Measurements from ENCODE around the gene MAD1L1. TPM values are rescaled to one million over a fixed set of nuclear protein-coding genes. Genes with fewer than 3 reads are reported as not detected.

The MAD1L1 gene
- total RNA-seq, 1 experiment from 2014 or later: 50.8 TPM

GRCh38 chr7:1992554-1992953 lies 240.2 kb downstream of the MAD1L1 start:
- Histone ChIP-seq H2AFZ (no peak overlapping the region), H3K9me3 (ENCODE audit: insufficient read depth, low read depth) (no peaks in the 10 kb centered on the region), H3K36me3 (ENCODE audit: low read depth) (no peaks in the 10 kb centered on the region), H3F3A (ENCODE audit: insufficient read depth, low read depth) (no peaks in the 10 kb centered on the region), H3K4me1 (replicated peaks; ENCODE audit: insufficient read depth) (no peaks in the 10 kb centered on the region), H3K4me3 (no peak overlapping the region), H4K20me1 (ENCODE audit: insufficient read depth) (no peaks in the 10 kb centered on the region), H3K27me3 (ENCODE audit: insufficient read depth, low read depth) (no peaks in the 10 kb centered on the region), H3K27ac (no peak overlapping the region), H3K4me2 (no peak overlapping the region), H3K9me2 (ENCODE audit: insufficient read depth) (no peaks in the 10 kb centered on the region), H3K79me2 (ENCODE audit: low read depth) (no peaks in the 10 kb centered on the region)
- intact Hi-C loops (cut with micrococcal nuclease; ENCODE audit: unreplicated experiment): no loop called here
- TF ChIP-seq, protein P1, sequence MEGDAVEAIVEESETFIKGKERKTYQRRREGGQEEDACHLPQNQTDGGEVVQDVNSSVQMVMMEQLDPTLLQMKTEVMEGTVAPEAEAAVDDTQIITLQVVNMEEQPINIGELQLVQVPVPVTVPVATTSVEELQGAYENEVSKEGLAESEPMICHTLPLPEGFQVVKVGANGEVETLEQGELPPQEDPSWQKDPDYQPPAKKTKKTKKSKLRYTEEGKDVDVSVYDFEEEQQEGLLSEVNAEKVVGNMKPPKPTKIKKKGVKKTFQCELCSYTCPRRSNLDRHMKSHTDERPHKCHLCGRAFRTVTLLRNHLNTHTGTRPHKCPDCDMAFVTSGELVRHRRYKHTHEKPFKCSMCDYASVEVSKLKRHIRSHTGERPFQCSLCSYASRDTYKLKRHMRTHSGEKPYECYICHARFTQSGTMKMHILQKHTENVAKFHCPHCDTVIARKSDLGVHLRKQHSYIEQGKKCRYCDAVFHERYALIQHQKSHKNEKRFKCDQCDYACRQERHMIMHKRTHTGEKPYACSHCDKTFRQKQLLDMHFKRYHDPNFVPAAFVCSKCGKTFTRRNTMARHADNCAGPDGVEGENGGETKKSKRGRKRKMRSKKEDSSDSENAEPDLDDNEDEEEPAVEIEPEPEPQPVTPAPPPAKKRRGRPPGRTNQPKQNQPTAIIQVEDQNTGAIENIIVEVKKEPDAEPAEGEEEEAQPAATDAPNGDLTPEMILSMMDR (conservative IDR thresholded peaks at IDR 0.05): no peak
- no peak for DNase-seq
- POLR2A ChIA-PET (ENCODE audit: unreplicated experiment): no interaction called here
- BruUV-seq (replicated peaks): no TSS peak
- CTCF ChIA-PET: no interaction called here

- no peak overlapping the region for H3K27ac ChIP-seq
- H3F3A ChIP-seq (ENCODE audit: insufficient read depth, low read depth): no peaks in the 10 kb centered on the region
- no peak for DNase-seq
- H3K79me2 ChIP-seq (ENCODE audit: low read depth): no peaks in the 10 kb centered on the region
- H3K4me3 ChIP-seq: no peak overlapping the region
- intact Hi-C loops (cut with micrococcal nuclease; ENCODE audit: unreplicated experiment): no loop called here
- peaks cover 5% of the 10 kb centered on the region; the same call in 1 of the 2 replicates for H4K20me1 ChIP-seq (ENCODE audit: insufficient read depth)
- no peaks in the 10 kb centered on the region for H3K9me3 ChIP-seq (ENCODE audit: insufficient read depth, low read depth)
- ChIA-PET POLR2A (ENCODE audit: unreplicated experiment) (no interaction called here), CTCF (no interaction called here)
- H2AFZ ChIP-seq: no peak overlapping the region
- TF ChIP-seq, protein P1 (conservative IDR thresholded peaks at IDR 0.05): no peak
- no peak for TF ChIP-seq EZH2 (IDR thresholded peaks at IDR 0.05; ENCODE audit: low read depth)
- H3K9me2 ChIP-seq (ENCODE audit: insufficient read depth): no peaks in the 10 kb centered on the region
- BruUV-seq (replicated peaks): no TSS peak
- no peak overlapping the region for H3K4me2 ChIP-seq
- H3K4me1 ChIP-seq (replicated peaks; ENCODE audit: insufficient read depth): no peaks in the 10 kb centered on the region
- no peaks in the 10 kb centered on the region for H3K27me3 ChIP-seq (ENCODE audit: insufficient read depth, low read depth)
- H3K36me3 ChIP-seq (ENCODE audit: low read depth): no peaks in the 10 kb centered on the region
Measured at GRCh38 chr7:1990001-1990670, 242.6 kb downstream of the MAD1L1 start.

DNA sequence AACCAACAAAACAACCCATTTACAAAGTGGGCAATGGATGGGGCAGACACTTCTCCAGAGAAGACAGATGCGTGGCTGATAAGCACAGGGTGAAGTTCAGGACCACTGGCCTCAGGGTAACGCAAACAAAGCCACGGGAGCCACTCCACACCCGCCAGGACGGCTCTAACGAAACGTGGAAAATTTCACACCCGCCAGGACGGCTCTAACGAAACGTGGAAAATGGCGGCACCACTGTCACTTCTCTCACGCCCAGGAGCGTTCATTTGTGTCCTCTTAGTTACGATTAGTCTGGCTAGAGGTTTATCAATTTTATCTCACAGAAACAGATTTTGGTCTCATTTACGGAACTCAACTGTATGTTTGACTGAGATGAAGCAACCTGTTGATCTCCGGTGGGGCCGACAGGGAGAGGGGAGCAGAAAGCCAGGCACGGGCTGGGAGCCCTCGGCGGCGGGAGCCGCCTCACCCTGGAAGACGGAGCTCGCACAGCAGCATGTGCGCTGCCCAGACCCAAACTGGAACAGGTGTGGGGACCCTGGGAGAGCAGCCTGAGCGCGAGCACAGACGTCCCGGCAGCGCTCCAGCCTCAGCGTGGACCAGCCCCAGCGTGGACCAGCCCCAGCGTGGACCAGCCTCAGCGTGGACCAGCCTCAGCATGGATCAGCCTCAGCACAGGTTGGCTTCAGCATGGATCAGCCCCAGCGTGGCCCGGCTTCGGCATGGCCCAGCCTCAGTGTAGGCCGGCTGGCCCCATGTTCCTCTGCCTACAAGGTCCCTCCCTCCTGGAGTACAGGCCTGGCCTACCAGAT lies 243.5 kb downstream of the MAD1L1 start:
- no peak for DNase-seq
- H3K4me1 ChIP-seq (replicated peaks; ENCODE audit: insufficient read depth): no peaks in the 10 kb centered on the region
- H3K36me3 ChIP-seq (ENCODE audit: low read depth): no peaks in the 10 kb centered on the region
- ChIA-PET POLR2A (ENCODE audit: unreplicated experiment) (no interaction called here), CTCF (no interaction called here)
- no peak overlapping the region for H3K4me3 ChIP-seq
- no TSS peak for BruUV-seq (replicated peaks)
- H3K4me2 ChIP-seq: no peak overlapping the region
- no peaks in the 10 kb centered on the region for H3K27me3 ChIP-seq (ENCODE audit: insufficient read depth, low read depth)
- H3K79me2 ChIP-seq (ENCODE audit: low read depth): no peaks in the 10 kb centered on the region
- peaks cover 5% of the 10 kb centered on the region; the same call in 1 of the 2 replicates for H4K20me1 ChIP-seq (ENCODE audit: insufficient read depth)
- intact Hi-C loops (cut with micrococcal nuclease; ENCODE audit: unreplicated experiment): no loop called here
- TF ChIP-seq EZH2 (IDR thresholded peaks at IDR 0.05; ENCODE audit: low read depth): no peak
- TF ChIP-seq, protein P1 (conservative IDR thresholded peaks at IDR 0.05): no peak
- no peaks in the 10 kb centered on the region for H3K9me3 ChIP-seq (ENCODE audit: insufficient read depth, low read depth)
- 0 out of 2 replicates have a peak, but pooled peaks cover under 1% of the 10 kb centered on the region for H3F3A ChIP-seq (ENCODE audit: insufficient read depth, low read depth)
- H3K27ac ChIP-seq: no peak overlapping the region
- no peaks in the 10 kb centered on the region for H3K9me2 ChIP-seq (ENCODE audit: insufficient read depth)
- H2AFZ ChIP-seq: no peak overlapping the region

Data from PC-9 (cell line).